Testis (tissue), 3 donors: ENCODE data around the gene FARS2. TPM values are rescaled to one million over a fixed set of nuclear protein-coding genes. Genes with fewer than 3 reads are reported as not detected.

Experiments
- DNase-seq: peaks from one replicate; pipeline ENCODE4 v3.0.0-alpha.2; 2019
- H3K27ac ChIP-seq, 2 donors: fragments of 200-600 bp; sonication (generic); one replicate each; pipeline ENCODE4 v1.5.1; 2019
- H3K27me3 ChIP-seq: fragments of 200-600 bp; sonication (generic); one replicate; pipeline ENCODE4 v1.5.1; 2019
- H3K36me3 ChIP-seq: fragments of 200-600 bp; sonication (generic); one replicate; pipeline ENCODE4 v1.5.1; 2017; ENCODE audit warnings: low read depth; ENCODE audit errors: missing control alignments
- H3K4me1 ChIP-seq: fragments of 200-600 bp; sonication (generic); one replicate; pipeline ENCODE4 v1.5.1; 2019
- H3K4me3 ChIP-seq, 2 donors: fragments of 200-600 bp; sonication (generic); one replicate each; pipeline ENCODE4 v1.5.1; 2017 to 2019
- H3K9me3 ChIP-seq: fragments of 200-600 bp; sonication (generic); one replicate; pipeline ENCODE4 v1.5.1; 2017
- CTCF ChIP-seq, 3 experiments: fragments of 450-650 bp in 2 of 3; fragments of 200-600 bp in 1 of 3; sonication (generic) in 1 of 3; IDR thresholded peaks; one replicate each; pipeline ENCODE4 v1.5.1; 2016 to 2019; ENCODE audit warnings: antibody characterized with exemption in 3 of 3, mild to moderate bottlenecking in 2 of 3, moderate library complexity in 1 of 3
- POLR2A ChIP-seq: fragments of 450-650 bp; IDR thresholded peaks from one replicate; pipeline ENCODE4 v1.6.1; 2017; ENCODE audit warnings: antibody characterized with exemption, mild to moderate bottlenecking, moderate library complexity
- WGBS, 2 donors: methylation state at CpG; one replicate each; pipeline ENCODE4 v1.1.5; 2018; 5-methylcytosine and 5-hydroxymethylcytosine counted together
- intact Hi-C: fragments of 100-400 bp; cut with DNase I; formaldehyde crosslinking; loops from one replicate; pipeline ENCODE4 v1.15.1; 2023; ENCODE audit warnings: low total_unique reads
- polyA plus RNA-seq: library from polyadenylated mRNA; stranded (reverse); fragments of 350-450 nt; fragmentation: Illumina TruSeq; extraction: RNeasy Lipid Tissue Mini Kit (QIAGEN cat#74804); gene quantifications from one replicate; pipeline ENCODE4 v1.2.3, GENCODE V29; 2014; ENCODE audit warnings: low read depth, low replicate concordance; ENCODE audit not compliant: insufficient read depth
- total RNA-seq, 2 donors: library from RNA; depleted of rRNA; stranded (reverse); fragments of >200 nt; gene quantifications; one replicate each; pipeline ENCODE4 v1.2.3, GENCODE V29; 2016

The FARS2 gene
- total and polyA plus RNA-seq, 3 donors from 2014 or later: 15.4 to 26.8 (median 22.1) TPM

GRCh38 chr6:5442916-5443315 lies 181.6 kb downstream of the FARS2 start:
- no peak overlapping the region for H3K27ac ChIP-seq
- 68 to 84% methylated on average over 2 of the region's 2 CpGs for WGBS, 2 donors
- H3K4me1 ChIP-seq: no peaks in the 10 kb centered on the region
- no peak overlapping the region for H3K4me3 ChIP-seq
- no peak for DNase-seq
- intact Hi-C loops: no loop called here
- no peaks in the 10 kb centered on the region for H3K9me3 ChIP-seq
- H3K36me3 ChIP-seq: no peaks in the 10 kb centered on the region
- H3K27me3 ChIP-seq: no peaks in the 10 kb centered on the region
- TF ChIP-seq CTCF (IDR thresholded peaks at IDR 0.05) (no peak), POLR2A (no peak)

- H3K27me3 ChIP-seq: no peaks in the 10 kb centered on the region
- H3K27ac ChIP-seq: no peak overlapping the region
- H3K36me3 ChIP-seq: no peaks in the 10 kb centered on the region
- no peaks in the 10 kb centered on the region for H3K4me1 ChIP-seq
- intact Hi-C loops: no loop called here
- DNase-seq: no peak
- H3K4me3 ChIP-seq: no peak overlapping the region
- WGBS, 2 donors: 64 to 78% methylated on average over 3 of the region's 3 CpGs
- no peaks in the 10 kb centered on the region for H3K9me3 ChIP-seq
- no peak for TF ChIP-seq CTCF (IDR thresholded peaks at IDR 0.05)
These were observed 182.2 kb downstream of the FARS2 start for GRCh38 chr6:5443491-5443890.

GRCh38 chr6:5446362-5447075 lies 185.2 kb downstream of the FARS2 start:
- Histone ChIP-seq H3K4me1 (no peaks in the 10 kb centered on the region), H3K4me3 (no peak overlapping the region), H3K27ac (no peak overlapping the region), H3K27me3 (no peaks in the 10 kb centered on the region), H3K9me3 (no peaks in the 10 kb centered on the region), H3K36me3 (no peaks in the 10 kb centered on the region)
- TF ChIP-seq POLR2A: no peak
- no peak for TF ChIP-seq CTCF (IDR thresholded peaks at IDR 0.05)
- intact Hi-C loops: no loop called here
- no peak for DNase-seq
- WGBS, 2 donors: 91 to 96% methylated on average over 7 of the region's 7 CpGs

GRCh38 chr6:5447921-5448320 lies 186.6 kb downstream of the FARS2 start:
- Histone ChIP-seq H3K4me1 (no peaks in the 10 kb centered on the region), H3K27ac (no peak overlapping the region), H3K9me3 (no peaks in the 10 kb centered on the region), H3K36me3 (no peaks in the 10 kb centered on the region), H3K27me3 (no peaks in the 10 kb centered on the region), H3K4me3 (no peak overlapping the region)
- intact Hi-C loops: no loop called here
- no peak for DNase-seq
- WGBS, 2 donors: 80 to 85% methylated on average over 6 of the region's 6 CpGs
- TF ChIP-seq POLR2A (no peak), CTCF (IDR thresholded peaks at IDR 0.05) (no peak)

- no peak overlapping the region for H3K4me3 ChIP-seq
- H3K27ac ChIP-seq: no peak overlapping the region
- intact Hi-C loops: no loop called here
- TF ChIP-seq CTCF (IDR thresholded peaks at IDR 0.05) (no peak), POLR2A (no peak)
- DNase-seq: no peak
- WGBS, 2 donors: 95 to 96% methylated on average over 3 of the region's 3 CpGs
- no peaks in the 10 kb centered on the region for H3K9me3 ChIP-seq
- no peaks in the 10 kb centered on the region for H3K4me1 ChIP-seq
- no peaks in the 10 kb centered on the region for H3K36me3 ChIP-seq
- H3K27me3 ChIP-seq: no peaks in the 10 kb centered on the region
These were observed 188.8 kb downstream of the FARS2 start for GRCh38 chr6:5450073-5450472.
